GM23338 (cell line): ENCODE measurements around the gene PCCB. TPM values are rescaled to one million over a fixed set of nuclear protein-coding genes. Genes with fewer than 3 reads are reported as not detected.

Source experiments
- ATAC-seq: fragments of 200-7000 bp; cut with Tn5 transposase; 3 replicates; pipeline ENCODE4 v1.9.1; 2020
- DNase-seq: peaks from one replicate; pipeline ENCODE4 v3.0.0-alpha.2; 2015; ENCODE audit warnings: low spot score
- H2AFZ ChIP-seq: fragments of 200-600 bp; sonication (generic); 2 replicates; pipeline ENCODE4 v1.8.0; 2016; ENCODE audit warnings: antibody characterized with exemption, mild to moderate bottlenecking, moderate library complexity
- H3F3A ChIP-seq: fragments of 200-600 bp; sonication (generic); replicated peaks from 2 replicates; pipeline ENCODE4 v1.8.0; 2017; ENCODE audit warnings: antibody characterized with exemption, mixed run types, low read depth
- H3K27ac ChIP-seq: fragments of 200-600 bp; sonication (generic); 2 replicates; pipeline ENCODE4 v1.6.1; 2016; ENCODE audit warnings: low read depth
- H3K27me3 ChIP-seq: fragments of 200-600 bp; sonication (generic); 2 replicates; pipeline ENCODE4 v1.8.0; 2016; ENCODE audit warnings: mild to moderate bottlenecking, mixed run types, moderate library complexity; ENCODE audit not compliant: insufficient read depth
- H3K36me3 ChIP-seq: fragments of 200-600 bp; sonication (generic); 2 replicates; pipeline ENCODE4 v1.8.0; 2016; ENCODE audit warnings: mild to moderate bottlenecking; ENCODE audit not compliant: insufficient read depth
- H3K4me1 ChIP-seq: fragments of 200-600 bp; sonication (generic); 2 replicates; pipeline ENCODE4 v1.8.0; 2016; ENCODE audit warnings: mild to moderate bottlenecking, moderate library complexity; ENCODE audit not compliant: insufficient read depth
- H3K4me2 ChIP-seq: fragments of 200-600 bp; sonication (generic); 2 replicates; pipeline ENCODE4 v1.7.1; 2017; ENCODE audit warnings: mixed run types
- H3K4me3 ChIP-seq: fragments of 200-600 bp; sonication (generic); 2 replicates; pipeline ENCODE4 v1.6.1; 2016; ENCODE audit warnings: mixed run types
- H3K79me2 ChIP-seq: fragments of 200-600 bp; sonication (generic); replicated peaks from 2 replicates; pipeline ENCODE4 v1.8.0; 2017; ENCODE audit warnings: mild to moderate bottlenecking; ENCODE audit not compliant: insufficient read depth
- H3K9me2 ChIP-seq: fragments of 200-600 bp; sonication (generic); 2 replicates; pipeline ENCODE4 v1.8.0; 2017; ENCODE audit not compliant: insufficient read depth
- H4K20me1 ChIP-seq: fragments of 200-600 bp; sonication (generic); replicated peaks from 2 replicates; pipeline ENCODE4 v1.8.0; 2017; ENCODE audit warnings: mild to moderate bottlenecking; ENCODE audit not compliant: insufficient read depth
- H3K27ac Mint-ChIP-seq: 2 replicates; pipeline ENCODE4 v1.8.0; 2020; ENCODE audit warnings: inconsistent platforms, mild to moderate bottlenecking, moderate library complexity, mixed read lengths
- H3K27me3 Mint-ChIP-seq: 3 replicates; pipeline ENCODE4 v1.8.0; 2022; ENCODE audit warnings: low read depth, mild to moderate bottlenecking, moderate library complexity, mixed read lengths, inconsistent platforms; ENCODE audit not compliant: insufficient read depth, poor library complexity
- H3K36me3 Mint-ChIP-seq: 3 replicates; pipeline ENCODE4 v1.8.0; 2021; ENCODE audit warnings: low read depth, mild to moderate bottlenecking, inconsistent platforms, moderate library complexity, mixed read lengths
- H3K4me1 Mint-ChIP-seq: 3 replicates; pipeline ENCODE4 v1.8.0; 2020; ENCODE audit warnings: mild to moderate bottlenecking, inconsistent platforms, mixed read lengths
- H3K4me3 Mint-ChIP-seq: 3 replicates; pipeline ENCODE4 v1.8.0; 2021; ENCODE audit warnings: moderate library complexity, mild to moderate bottlenecking, inconsistent platforms, mixed read lengths
- H3K9me3 Mint-ChIP-seq: 3 replicates; pipeline ENCODE4 v1.8.0; 2020; ENCODE audit warnings: moderate library complexity, mild to moderate bottlenecking, inconsistent platforms, mixed read lengths
- CREB1 ChIP-seq: fragments of 250-450 bp; sonication (Bioruptor Pico); IDR thresholded peaks from 2 replicates; pipeline ENCODE4 v1.5.0; 2020; ENCODE audit warnings: low read depth, mild to moderate bottlenecking, moderate library complexity
- ETS1 ChIP-seq: IDR thresholded peaks from 2 replicates; pipeline ENCODE4 v1.6.1; 2016; ENCODE audit warnings: antibody characterized with exemption
- EZH2 ChIP-seq: fragments of 200-600 bp; sonication (generic); IDR thresholded peaks from one replicate; pipeline ENCODE4 v1.8.0; 2017; ENCODE audit warnings: antibody characterized with exemption, mild to moderate bottlenecking, low read depth; ENCODE audit not compliant: unreplicated experiment
- EZH2phosphoT487 ChIP-seq: fragments of 200-600 bp; sonication (generic); IDR thresholded peaks from one replicate; pipeline ENCODE4 v1.8.1; 2018; ENCODE audit warnings: antibody characterized with exemption; ENCODE audit not compliant: unreplicated experiment
- JUNB ChIP-seq: IDR thresholded peaks from one replicate; pipeline ENCODE4 v1.6.1; 2016; ENCODE audit warnings: antibody characterized with exemption; ENCODE audit not compliant: unreplicated experiment
- NANOG ChIP-seq: IDR thresholded peaks from 2 replicates; pipeline ENCODE4 v1.6.1; 2016; ENCODE audit warnings: antibody characterized with exemption, borderline replicate concordance
- POLR2AphosphoS5 ChIP-seq: IDR thresholded peaks from 2 replicates; pipeline ENCODE4 v1.6.1; 2016; ENCODE audit warnings: antibody characterized with exemption, low read depth
- REST ChIP-seq: IDR thresholded peaks from one replicate; pipeline ENCODE4 v1.6.1; 2018; ENCODE audit warnings: antibody characterized with exemption; ENCODE audit not compliant: unreplicated experiment
- STAT1 ChIP-seq: IDR thresholded peaks from one replicate; pipeline ENCODE4 v1.6.1; 2016; ENCODE audit warnings: antibody characterized with exemption; ENCODE audit not compliant: unreplicated experiment
- ZNF114 ChIP-seq: fragments of 250-450 bp; sonication (Bioruptor Pico); IDR thresholded peaks from 2 replicates; pipeline ENCODE4 v1.5.0; 2020; ENCODE audit warnings: mild to moderate bottlenecking, moderate library complexity
- ZNF331 ChIP-seq: fragments of 250-450 bp; sonication (Bioruptor Pico); IDR thresholded peaks from 2 replicates; pipeline ENCODE4 v1.5.0; 2020; ENCODE audit warnings: low read depth, mild to moderate bottlenecking, moderate library complexity
- ZNF462 ChIP-seq: fragments of 250-450 bp; sonication (Bioruptor Pico); IDR thresholded peaks from 2 replicates; pipeline ENCODE4 v1.5.0; 2020; ENCODE audit warnings: mild to moderate bottlenecking, moderate library complexity
- polyA plus RNA-seq: library from polyadenylated mRNA; unstranded; fragments of >200 nt; fragmentation: Nextera tagmentation; extraction: Ambion mirVana; gene quantifications from 2 replicates; pipeline ENCODE4 v1.2.1, GENCODE V29; 2016
- total RNA-seq: library from RNA; depleted of rRNA; stranded (reverse); fragments of >200 nt; shearing (Covaris generic); gene quantifications from 2 replicates; pipeline ENCODE4 v1.2.3, GENCODE V29; 2014
- TF ChIP-seq, protein P1 (sequence below), 2 experiments: fragments of 200-600 bp in 1 of 2; sonication (generic) in 1 of 2; conservative IDR thresholded peaks; 2 replicates each; pipeline versions ENCODE4 v1.5.1 to v1.6.1; 2016 to 2017; ENCODE audit warnings: antibody characterized with exemption in 2 of 2, low read depth in 2 of 2, mild to moderate bottlenecking in 2 of 2, moderate library complexity in 1 of 2

PCCB gene
- total and polyA plus RNA-seq, 2 experiments from 2014 or later, result 42.7 to 76.8 TPM

DNA sequence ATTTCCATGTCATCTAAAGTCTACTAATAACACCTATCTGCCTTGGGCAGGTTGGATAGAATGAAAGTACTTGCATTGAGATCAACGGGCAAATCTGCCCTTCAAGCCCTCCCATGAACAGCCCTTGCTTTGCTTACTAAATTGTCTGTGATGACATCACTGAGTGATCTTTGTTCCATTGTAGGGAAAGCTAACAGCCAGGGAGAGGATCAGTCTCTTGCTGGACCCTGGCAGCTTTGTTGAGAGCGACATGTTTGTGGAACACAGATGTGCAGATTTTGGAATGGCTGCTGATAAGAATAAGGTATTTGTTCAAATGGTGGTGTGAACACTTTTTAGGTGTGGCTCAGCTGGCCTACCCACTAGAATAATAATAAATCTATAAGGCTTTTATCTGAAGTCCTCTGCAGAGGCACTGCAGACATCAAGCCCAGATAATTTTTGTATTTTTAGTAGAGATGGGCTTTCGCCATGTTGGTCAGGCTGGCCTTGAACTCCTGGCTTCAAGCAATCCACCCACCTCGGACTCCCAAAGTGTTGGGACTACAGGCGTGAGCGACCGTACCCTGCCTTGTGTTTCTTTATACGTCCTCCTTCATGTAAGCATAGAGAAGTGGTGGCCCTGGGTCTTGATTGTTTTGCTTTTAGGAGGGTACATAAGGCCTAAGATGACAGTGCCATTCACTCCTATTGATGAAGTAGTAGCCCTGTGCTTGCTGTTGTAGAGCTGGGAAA, 5.7 kb downstream of the PCCB start:
- Mint-ChIP-seq H3K4me3 (no peak overlapping the region), H3K27ac (no peak overlapping the region), H3K27me3 (peaks cover 15% of the 10 kb centered on the region), H3K36me3 (peaks cover 30% of the 10 kb centered on the region), H3K4me1 (peaks cover 10% of the 10 kb centered on the region), H3K9me3 (no peaks in the 10 kb centered on the region)
- no peak for ATAC-seq
- Histone ChIP-seq H3K4me2 (no peak overlapping the region), H2AFZ (no peak overlapping the region), H3K9me2 (no peaks in the 10 kb centered on the region), H3K27ac (no peak overlapping the region), H3F3A (no peaks in the 10 kb centered on the region), H4K20me1 (no peaks in the 10 kb centered on the region; the same call in 1 of the 2 replicates), H3K36me3 (peaks cover 13% of the 10 kb centered on the region), H3K4me3 (no peak overlapping the region), H3K79me2 (peaks cover 55% of the 10 kb centered on the region), H3K27me3 (no peaks in the 10 kb centered on the region), H3K4me1 (peaks cover 10% of the 10 kb centered on the region; the same call in 1 of the 2 replicates)
- TF ChIP-seq CREB1 (CRISPR knock-in tag), result no peak
- TF ChIP-seq EZH2, result no peak
- TF ChIP-seq, protein P1, sequence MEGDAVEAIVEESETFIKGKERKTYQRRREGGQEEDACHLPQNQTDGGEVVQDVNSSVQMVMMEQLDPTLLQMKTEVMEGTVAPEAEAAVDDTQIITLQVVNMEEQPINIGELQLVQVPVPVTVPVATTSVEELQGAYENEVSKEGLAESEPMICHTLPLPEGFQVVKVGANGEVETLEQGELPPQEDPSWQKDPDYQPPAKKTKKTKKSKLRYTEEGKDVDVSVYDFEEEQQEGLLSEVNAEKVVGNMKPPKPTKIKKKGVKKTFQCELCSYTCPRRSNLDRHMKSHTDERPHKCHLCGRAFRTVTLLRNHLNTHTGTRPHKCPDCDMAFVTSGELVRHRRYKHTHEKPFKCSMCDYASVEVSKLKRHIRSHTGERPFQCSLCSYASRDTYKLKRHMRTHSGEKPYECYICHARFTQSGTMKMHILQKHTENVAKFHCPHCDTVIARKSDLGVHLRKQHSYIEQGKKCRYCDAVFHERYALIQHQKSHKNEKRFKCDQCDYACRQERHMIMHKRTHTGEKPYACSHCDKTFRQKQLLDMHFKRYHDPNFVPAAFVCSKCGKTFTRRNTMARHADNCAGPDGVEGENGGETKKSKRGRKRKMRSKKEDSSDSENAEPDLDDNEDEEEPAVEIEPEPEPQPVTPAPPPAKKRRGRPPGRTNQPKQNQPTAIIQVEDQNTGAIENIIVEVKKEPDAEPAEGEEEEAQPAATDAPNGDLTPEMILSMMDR (conservative IDR thresholded peaks at IDR 0.05; ENCODE audit: low read depth in 2 of 2), result no peak
- TF ChIP-seq ZNF331, result no peak
- no peak for TF ChIP-seq POLR2AphosphoS5
- TF ChIP-seq JUNB, result no peak
- no peak for TF ChIP-seq REST
- no peak for TF ChIP-seq ZNF114 (CRISPR knock-in tag)
- TF ChIP-seq ETS1, result no peak
- no peak for TF ChIP-seq ZNF462
- no peak for TF ChIP-seq EZH2phosphoT487
- no peak for TF ChIP-seq STAT1
- TF ChIP-seq NANOG, result no peak
- DNase-seq, result no peak
